Ishikawa (cell line): ENCODE data around the gene PDE7B.

Source experiments
- CEBPB ChIP-seq: IDR thresholded peaks from 2 replicates; pipeline ENCODE4 v1.6.1; 2012
- EP300 ChIP-seq: IDR thresholded peaks from 2 replicates; pipeline ENCODE4 v1.6.1; 2012; ENCODE audit warnings: borderline replicate concordance
- MAX ChIP-seq: IDR thresholded peaks from 2 replicates; pipeline ENCODE4 v1.6.1; 2012
- REST ChIP-seq: IDR thresholded peaks from 2 replicates; pipeline ENCODE4 v1.6.1; 2012; ENCODE audit warnings: low read depth, mild to moderate bottlenecking
- TCF12 ChIP-seq: IDR thresholded peaks from 2 replicates; pipeline ENCODE4 v1.6.1; 2012; ENCODE audit warnings: low read depth

DNA sequence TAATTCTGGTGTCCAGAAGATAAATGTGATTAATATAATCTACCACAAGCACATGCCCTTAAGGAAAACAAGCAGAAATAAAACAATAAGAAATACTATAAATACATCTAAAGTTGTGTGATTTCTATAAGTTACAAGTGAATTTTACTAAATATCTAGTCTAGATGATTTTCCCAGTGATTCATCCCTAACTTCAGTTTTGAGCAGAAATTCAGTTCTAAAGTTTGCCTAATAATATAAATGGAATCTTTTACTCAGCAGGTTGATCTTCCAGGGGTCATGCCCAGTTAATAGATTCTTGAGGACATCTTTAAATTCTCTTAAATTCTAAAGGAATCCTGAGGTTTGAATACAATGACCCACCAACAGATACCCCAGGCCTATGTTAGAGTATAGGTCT is 37.3 kb downstream of the PDE7B start:
- TF ChIP-seq MAX (no peak), TCF12 (no peak), EP300 (no peak), REST (no peak), CEBPB (no peak)
